HuH-7 (cell line): Measurements from ENCODE around the gene NEK8.

Source experiments
- DNase-seq: peaks from one replicate; pipeline ENCODE4 v3.0.0; 2011; ENCODE audit warnings: low spot score

Gene NEK8

DNA sequence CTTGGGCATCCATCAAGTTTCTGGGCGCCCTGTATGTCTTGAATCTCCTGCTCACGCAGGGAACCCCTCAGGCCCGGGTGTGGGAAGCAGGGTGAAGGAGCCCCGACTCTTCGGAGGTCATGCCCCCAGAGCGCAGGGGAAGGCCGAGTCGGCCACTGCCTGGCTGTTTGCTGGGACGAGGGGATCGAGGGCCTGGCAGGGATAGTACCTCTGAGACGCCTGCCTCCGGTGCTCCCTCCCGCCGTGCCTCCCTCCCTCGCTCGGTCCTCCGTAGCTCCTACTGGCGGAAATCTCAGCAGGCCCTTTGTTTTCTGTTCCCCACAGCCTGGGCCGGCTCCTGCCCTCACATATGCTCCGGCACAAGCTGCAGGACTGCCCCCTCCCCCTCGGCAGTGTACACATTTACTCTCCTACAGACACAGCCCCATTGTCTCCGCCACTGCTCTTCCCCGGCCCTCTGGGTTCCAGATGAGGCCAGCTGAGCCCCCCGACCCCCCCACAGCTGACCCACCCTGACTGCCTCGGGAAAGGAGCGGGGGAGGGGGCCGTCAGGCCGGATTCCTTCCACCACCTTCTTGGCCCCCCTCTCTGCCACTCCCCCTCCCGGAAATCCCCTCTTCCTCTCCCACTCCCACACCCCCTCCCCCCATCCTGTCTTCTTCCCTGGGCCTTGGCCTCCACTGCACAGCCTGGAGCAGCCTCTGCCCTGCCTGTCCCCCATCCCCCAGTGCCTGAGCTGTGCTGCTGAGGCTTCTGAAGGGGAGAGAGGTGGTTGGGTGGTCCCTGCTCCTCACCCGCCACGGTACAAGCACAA, 16.6 kb downstream of the NEK8 start:
- peak; percentile 68 for DNase-seq

DNA sequence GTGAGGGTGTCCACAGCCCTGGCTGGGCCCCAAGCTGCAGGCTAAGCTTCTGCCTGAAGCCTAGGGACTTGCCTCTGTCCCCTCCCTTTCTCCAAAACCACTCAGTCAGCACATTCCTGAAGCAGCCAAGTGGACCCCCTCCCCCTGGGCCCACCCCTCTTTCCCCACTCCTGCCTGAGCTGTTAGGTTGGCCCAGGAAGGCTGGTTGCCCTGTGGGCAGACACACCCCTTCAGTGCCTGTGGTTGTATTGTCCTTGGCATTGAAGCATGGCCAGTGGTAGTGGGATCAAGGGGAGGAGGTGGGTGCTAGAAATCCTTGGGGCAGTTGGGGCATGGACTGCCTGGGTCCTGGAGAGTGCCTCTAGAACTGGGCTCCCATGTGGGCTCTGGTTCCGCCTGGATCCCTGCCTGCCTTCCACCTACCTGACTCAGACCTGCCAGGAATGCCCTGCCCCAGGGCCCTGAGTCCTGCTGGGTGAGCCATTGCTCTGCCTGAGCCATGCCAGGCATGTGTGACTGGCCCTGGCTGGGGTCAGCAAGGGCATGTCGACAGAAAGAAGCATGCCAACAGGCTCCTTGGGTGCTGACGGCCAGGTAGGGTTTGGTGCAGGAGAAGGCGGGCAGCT, 17.3 kb downstream of the NEK8 start:
- no peak for DNase-seq

DNA sequence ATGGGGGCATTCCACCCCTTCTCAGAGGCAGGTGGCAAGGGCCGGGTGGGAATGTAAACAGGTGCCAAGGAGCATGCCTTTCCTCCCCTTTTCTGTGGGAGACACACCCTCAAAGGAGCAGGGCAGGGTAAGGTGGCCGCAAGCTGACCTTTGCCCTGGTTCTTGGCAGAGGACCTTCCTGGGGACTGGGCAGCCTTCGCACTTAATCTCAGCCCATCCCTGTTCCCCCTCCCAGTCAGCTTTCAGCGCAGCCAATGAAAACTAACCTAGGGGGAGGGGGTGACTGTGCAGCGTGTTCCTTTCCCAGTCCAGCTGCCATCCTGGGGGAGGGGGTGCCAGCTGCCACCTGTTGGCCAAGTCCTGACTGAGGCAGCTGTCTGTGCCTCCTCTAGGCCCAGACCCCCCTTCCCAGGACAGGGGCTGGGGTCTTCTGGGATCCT, 18.0 kb downstream of the NEK8 start:
- no peak for DNase-seq

DNA sequence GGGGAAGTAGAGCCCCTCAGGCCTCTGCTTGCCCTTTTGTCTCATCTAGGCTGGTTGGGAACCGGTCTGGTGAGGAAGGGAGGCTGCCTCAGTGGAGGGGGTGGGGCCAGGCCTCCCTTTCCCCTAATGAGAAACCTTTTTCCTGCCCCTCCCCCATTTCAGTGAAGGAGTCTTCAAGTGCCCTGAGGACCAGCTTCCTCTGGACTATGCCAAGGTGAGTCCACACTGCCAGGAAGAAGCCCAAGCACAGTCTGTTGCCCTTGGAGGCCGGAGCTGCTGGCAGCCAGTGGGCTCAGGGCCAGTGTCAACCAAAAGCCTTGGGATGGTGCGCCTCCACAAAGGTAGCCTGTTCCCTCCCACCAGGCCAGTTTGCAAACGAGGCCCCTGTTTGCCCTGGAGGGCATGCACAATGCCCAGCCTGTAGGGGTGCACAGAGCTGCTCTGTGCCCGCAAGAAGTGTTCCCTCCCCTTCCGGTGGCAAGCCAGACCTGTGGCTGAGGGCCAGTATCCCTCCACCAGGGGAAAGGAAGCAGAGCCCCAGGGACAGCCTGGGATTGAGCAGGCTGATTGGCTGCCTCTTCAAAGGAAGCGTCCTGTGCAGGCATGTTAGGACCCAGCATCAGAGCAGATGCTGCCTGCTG, 18.6 kb downstream of the NEK8 start:
- DNase-seq = no peak

DNA sequence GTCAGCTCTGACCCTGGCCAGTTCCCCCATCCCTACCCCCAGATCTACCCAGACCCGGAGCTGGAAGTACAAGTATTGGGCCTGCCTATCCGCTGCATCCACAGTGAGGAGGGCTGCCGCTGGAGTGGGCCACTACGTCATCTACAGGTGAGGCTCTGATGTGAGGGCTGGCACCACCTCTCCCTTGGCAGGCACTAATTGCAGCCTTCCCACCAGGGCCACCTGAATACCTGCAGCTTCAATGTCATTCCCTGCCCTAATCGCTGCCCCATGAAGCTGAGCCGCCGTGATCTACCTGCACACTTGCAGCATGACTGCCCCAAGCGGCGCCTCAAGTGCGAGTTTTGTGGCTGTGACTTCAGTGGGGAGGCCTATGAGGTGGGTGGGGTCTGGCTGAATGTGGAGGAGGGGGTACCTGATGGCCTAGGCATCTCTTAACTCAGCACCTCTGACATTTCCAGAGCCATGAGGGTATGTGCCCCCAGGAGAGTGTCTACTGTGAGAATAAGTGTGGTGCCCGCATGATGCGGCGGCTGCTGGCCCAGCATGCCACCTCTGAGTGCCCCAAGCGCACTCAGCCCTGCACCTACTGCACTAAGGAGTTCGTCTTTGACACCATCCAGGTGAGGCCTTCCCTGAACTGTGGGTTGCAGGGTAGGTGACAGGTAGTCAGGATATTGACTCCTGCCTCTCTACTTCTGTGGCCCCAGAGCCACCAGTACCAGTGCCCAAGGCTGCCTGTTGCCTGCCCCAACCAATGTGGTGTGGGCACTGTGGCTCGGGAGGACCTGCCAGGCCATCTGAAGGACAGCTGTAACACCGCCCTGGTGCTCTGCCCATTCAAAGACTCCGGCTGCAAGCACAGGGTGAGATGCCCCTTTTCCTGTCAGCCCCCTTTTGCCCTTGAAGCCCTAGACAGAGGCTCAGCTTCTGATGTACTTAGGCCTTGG, 19.5 kb downstream of the NEK8 start:
- no peak for DNase-seq

DNA sequence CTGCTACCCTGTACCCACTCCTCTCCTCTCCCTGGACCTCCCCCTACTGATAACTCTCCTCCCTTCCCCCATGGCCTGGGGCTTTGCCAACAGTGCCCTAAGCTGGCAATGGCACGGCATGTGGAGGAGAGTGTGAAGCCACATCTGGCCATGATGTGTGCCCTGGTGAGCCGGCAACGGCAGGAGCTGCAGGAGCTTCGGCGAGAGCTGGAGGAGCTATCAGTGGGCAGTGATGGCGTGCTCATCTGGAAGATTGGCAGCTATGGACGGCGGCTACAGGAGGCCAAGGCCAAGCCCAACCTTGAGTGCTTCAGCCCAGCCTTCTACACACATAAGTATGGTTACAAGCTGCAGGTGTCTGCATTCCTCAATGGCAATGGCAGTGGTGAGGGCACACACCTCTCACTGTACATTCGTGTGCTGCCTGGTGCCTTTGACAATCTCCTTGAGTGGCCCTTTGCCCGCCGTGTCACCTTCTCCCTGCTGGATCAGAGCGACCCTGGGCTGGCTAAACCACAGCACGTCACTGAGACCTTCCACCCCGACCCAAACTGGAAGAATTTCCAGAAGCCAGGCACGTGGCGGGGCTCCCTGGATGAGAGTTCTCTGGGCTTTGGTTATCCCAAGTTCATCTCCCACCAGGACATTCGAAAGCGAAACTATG, 20.4 kb downstream of the NEK8 start:
- DNase-seq = no peak

DNA sequence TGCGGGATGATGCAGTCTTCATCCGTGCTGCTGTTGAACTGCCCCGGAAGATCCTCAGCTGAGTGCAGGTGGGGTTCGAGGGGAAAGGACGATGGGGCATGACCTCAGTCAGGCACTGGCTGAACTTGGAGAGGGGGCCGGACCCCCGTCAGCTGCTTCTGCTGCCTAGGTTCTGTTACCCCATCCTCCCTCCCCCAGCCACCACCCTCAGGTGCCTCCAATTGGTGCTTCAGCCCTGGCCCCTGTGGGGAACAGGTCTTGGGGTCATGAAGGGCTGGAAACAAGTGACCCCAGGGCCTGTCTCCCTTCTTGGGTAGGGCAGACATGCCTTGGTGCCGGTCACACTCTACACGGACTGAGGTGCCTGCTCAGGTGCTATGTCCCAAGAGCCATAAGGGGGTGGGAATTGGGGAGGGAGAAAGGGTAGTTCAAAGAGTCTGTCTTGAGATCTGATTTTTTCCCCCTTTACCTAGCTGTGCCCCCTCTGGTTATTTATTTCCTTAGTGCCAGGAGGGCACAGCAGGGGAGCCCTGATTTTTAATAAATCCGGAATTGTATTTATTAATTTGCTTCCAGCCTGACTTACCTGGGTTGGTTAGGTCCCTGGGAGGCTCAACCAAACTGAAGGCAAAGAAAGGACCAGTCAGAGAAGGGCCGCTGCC, 21.1 kb downstream of the NEK8 start:
- DNase-seq = no peak

DNA sequence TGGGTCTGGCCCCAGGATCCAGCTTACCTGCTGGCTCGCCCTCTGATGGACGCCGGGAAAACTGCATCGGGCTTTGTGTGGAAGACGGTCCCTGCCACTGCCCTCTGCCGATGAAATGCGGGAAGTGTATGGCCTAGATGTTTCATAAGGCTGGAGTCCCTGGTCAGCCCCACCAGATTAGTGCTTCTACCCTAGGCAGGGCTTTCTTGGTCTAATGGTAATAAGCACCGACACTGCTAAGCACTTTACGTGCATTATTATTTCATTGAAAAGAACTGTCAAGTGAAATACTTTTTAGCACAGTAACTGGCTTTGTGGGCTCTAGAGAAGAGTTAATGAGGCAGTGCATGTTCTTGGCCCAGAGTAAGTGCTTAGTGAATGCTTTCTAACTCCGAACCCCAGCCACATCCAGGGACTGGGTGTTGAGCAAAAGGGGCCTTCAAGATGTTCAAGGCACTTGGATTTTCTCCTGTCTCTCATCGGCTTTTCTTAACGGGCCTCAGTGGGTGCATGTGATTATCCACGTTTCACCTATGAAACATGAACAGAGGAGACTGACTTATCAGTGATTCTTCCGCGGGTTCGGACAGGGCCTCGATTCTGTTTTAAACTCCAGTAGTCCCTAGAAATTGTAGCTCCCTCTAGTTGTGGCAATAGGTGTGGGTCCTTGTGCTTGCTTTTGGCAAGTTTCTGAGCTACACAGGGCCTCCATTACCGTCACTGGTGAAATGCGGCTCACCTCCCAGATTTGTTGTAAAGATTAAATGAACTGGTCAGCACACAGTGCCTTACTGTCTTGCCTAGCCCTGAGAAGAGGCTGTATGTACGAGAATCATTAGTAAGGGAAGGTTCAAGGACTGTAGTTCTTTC, 21.8 kb downstream of the NEK8 start:
- DNase-seq = peak; percentile 86

DNA sequence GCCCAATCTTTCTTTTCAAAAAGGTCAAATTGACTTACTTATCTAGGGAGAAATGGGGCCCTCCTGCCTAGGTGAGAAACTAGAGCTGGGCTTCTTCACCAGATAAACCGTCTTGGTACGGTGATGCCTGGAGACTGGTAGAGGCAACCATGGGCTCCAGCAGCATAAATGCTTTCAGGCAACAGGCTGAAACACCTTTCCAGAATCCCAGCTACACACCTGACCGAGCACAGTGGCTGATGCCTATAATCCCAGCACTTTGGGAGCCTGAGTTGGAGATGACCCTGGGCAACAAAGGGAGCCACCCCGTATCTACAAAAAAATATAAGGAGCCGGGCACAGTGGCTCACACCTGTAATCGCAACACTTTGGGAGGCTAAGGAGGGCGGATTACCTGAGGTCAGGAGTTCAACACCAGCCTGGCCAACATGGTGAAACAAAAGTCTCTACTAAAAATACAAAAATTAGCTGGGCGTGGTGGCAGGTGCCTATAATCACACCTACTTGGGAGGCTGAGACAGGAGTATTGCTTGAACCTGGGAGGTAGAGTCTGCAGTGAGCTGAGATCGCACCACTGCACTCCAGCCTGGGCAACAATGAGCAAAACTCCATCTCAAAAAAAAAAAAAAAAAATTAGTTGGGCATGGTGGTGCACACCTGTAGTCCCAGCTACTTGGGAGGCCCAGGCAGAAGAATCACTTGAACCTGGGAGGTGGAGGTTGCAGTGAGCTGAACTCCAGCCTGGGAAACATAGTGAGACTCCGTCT, 23.2 kb downstream of the NEK8 start:
- DNase-seq = no peak

DNA sequence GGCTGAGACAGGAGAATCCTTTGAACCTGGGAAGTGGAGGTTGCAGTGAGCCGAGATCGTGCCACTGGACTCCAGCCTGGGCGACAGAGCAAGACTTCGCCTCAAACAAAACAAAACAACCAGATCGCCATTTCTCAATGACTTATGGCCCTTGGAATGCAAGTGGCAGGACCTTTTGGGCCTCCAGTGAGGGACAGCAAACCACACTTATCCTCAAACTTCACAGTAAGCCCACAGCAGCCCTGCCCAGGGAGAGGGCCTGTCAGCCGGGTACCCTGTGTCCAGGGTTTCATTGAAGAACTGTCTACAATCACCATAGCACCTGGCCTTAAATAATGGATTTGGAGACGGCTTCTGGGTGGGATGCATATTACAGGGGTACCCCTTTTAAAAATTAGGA, 26.9 kb downstream of the NEK8 start:
- no peak for DNase-seq

DNA sequence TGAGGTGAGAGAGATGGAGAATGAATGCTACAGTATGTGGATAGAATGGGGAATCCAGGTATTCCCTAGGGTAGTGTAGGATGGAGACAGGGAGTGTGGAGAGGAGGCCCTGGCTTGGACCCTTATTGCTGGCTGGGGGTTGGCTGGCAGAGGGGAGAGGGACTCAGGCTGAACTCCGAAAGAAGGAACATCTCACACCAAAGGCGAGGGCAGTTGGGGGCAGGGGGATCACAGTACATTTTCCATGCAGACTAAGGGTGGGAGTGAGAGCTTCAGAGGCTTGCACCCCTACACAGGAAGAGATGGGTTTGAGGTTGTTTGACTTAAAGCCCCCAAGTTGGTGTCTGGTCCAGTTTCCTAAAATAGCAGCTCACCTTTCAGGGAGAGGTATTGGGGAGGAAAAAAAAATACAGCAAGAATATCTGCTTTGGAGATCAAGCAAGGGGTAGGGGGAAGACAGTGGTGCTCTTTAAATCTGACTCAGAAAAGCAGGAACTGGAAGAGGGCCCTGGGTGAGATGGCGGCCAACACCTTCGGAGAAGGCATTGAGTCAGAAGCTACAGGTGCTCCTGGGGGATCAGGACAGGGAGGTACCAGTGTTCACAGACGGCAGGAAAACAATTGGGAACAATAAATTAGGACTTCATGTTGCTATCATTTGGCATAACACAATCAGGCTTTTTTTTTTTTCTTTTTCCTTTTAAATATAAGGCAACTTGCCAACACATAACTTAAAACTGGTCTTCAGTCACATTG, 27.6 kb downstream of the NEK8 start:
- no peak for DNase-seq

DNA sequence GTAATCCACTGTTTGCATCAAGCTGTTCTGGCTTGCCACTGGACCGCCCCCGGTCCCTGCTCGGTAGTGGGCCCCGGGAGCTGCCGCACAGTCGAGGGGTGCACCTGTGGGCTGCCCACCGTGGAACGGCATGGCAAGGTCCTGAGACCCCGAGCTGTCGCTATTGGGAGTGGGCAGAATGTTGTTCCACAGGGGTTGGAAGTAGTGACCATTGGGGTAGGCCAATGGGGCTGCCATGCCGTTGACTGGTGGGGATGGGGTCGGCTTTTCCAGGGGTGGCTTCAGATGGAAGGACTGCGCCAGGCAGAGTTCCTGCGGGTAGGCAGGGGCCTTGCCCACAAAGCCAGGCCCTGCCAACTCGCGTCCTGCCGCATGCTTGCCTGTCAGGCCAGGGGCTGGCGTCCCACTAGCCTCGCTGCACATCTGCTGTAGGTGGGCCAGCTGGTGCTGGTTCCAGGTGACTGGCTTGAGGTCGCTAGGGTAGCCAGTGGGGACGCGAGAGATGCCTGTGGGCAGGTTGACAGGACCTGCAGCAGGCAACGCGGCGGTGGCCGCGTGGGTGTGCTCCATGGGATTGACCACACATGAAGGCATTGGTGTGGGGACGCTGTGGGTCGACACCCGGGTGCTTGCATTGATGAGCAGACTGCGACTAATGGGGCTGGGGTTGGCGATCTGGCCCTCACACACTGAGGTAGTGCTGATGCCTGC, 30.0 kb downstream of the NEK8 start:
- no peak for DNase-seq

DNA sequence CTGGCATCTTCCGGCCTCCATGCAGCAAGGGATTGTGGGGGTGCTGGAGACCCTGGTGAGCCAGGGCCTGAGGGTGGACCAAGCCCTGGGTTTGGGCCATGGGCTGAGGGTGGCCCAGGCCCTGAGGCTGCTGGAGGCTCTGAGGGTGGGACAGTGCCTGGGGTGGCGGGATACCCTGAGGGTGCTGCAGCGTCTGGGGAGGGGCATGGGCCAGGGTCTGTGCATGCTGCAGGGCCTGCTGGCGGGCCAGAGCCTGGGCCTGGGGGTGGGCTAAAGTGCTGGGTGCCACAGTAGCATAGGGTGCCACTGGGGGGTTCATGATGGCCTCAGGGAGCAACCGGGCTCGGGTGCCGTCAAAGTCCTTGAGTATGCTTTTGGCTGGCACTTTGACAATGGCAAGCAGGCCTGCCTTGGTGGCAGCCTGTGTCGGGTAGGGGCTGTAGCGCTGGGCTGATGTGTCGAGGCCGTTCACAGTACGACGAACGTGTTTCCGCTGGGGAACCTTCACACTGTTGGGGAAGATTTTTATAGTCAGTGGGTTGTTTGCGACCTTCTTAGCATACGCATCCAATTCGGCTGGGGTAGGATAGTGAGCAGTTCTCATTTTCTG, 30.8 kb downstream of the NEK8 start:
- DNase-seq = no peak

DNA sequence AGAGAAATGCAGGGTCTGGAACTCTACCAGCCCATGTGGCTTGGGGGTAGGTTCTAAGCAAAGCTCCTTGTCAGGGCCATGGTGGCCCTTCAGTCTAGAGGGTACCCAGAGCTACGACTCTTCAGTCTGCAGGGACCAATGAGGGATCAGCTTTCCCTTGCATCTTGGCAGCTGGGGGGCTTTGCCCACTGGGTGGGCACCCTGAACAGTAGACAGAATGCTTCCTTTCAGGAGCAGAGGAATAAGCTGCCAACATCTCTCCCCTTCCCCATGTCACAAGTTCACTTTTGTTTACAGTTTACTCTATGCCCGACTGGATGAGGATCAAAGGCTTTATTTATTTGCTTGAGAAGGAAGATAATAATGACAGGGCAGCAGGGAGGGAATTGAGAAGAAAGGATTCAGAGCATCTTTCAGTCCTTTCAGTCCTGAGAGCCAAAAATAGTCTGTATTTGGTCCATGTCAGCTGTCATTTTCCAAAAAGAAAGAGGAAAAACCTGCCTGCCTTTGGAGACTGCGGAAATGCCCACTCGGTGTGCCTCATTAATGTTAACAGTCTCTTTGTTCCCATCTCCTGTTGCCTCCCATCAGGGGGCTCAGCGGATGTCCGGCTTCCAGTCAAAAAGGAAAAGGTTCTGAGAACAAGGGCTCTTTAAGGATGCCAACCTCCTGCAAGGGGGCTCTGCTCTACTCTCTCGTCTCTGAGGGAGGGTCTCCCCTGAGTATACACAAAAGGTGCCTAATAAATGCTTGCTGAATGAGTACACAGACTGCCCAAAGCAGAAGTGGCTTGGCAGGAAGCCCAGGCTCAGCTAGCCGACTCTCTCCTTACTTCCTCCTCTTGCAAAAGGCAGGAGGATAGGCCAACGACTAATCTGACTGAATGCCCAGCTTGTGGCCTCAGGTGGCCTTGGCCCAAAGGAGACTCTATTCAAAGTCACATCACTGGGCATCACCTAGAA, 32.3 kb downstream of the NEK8 start:
- no peak for DNase-seq

DNA sequence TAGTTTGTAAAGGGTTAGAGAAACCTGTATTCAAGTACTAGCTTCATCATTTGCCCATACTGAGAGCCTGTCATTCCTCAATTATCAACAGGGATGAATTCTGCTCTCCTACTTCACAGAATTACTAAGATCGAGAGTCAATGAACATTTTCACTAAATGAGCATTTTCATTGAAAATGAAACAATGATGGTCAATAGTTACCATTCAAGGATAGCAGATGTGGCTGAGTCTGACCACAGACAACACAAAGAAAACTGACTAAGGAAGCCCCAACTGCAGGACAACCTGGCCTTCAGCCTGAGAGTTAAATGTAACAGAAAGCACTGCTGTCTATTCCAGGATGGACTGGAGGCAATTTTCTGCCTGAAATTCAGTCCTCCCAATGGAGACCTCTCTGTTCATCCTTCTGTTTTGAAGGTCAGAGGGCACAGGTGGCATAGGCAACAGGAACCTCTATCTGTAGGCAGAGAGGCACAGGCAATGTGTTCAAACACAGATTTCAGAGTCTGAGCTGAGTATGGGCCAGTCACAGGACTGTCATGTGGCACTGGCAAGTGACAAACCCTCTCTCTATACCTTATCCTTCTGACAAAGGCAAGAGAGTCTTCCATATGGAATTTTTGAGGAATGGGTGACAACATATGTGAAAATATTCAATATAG, 34.7 kb downstream of the NEK8 start:
- DNase-seq = no peak

DNA sequence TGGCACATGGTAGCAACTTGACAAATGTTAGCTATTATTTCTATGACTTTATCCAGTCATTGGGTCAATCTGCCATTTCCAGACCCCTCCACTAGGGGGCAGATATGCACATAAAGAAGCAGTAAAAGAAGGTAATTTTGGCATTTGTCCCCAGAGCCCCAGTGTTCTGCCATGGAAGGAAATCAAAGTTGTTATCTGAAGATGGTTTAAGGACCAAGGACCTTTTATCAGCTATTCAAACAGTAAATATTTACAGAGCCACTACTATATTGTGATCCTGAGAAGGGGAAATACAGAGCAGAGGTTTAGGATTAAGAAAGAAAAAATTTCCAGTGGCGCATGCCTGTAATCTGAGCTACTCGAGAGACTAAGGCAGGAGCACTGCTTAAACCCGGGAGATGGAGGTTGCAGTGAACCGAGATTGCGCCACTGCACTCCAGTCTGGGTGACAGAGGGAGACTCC, 35.2 kb downstream of the NEK8 start:
- DNase-seq = peak; percentile 85
